Measurements from ENCODE around the gene CGB3. TPM values are rescaled to one million over a fixed set of nuclear protein-coding genes. Genes with fewer than 3 reads are reported as not detected.

The CGB3 gene
- total RNA-seq, 4 donors from 2014 or later = not detected

Small RNAs within 50 kb of the gene (small RNA-seq; reads per million reads assigned to genes)
- not detected for gene MIR6798

Other genes starting within 250 kb of the CGB3 start
- gene BCAT2, start 213.3 kb downstream of the CGB3 start, total RNA-seq = 100 to 1,000 TPM in 1 of 4 donors, 10 to 100 TPM in 3; 75.8 to 108 (median 88.3) TPM
- 10 to 100 TPM; 20.1 to 34.5 (median 26.3) TPM for gene HSD17B14, start 187.8 kb downstream of the CGB3 start, total RNA-seq
- 100 to 1,000 TPM; 211 to 444 (median 282) TPM for gene PLEKHA4, start 155.7 kb downstream of the CGB3 start, total RNA-seq
- 100 to 1,000 TPM in 2 of 4 donors, 10 to 100 TPM in 2; 81.0 to 171 (median 101) TPM for gene PPP1R15A, start 151.9 kb downstream of the CGB3 start, total RNA-seq
- 1 to 10 TPM in 1 of 4 donors, under 1 TPM in 2, not detected in 1; 0.22 to 2.5 (median 0.60) TPM for gene TULP2, start 125.6 kb downstream of the CGB3 start, total RNA-seq
- gene NUCB1, start 124.0 kb downstream of the CGB3 start, total RNA-seq = 100 to 1,000 TPM; 220 to 352 (median 287) TPM
- gene DHDH, start 90.6 kb downstream of the CGB3 start, total RNA-seq = 1 to 10 TPM in 1 of 4 donors, not detected in 3; 1.2 TPM
- 10 to 100 TPM; 31.4 to 61.2 (median 38.4) TPM for gene BAX, start 69.5 kb downstream of the CGB3 start, total RNA-seq
- 1,000 to 10,000 TPM; 5,480 to 8,362 (median 5,857) TPM for gene FTL, start 59.0 kb downstream of the CGB3 start, total RNA-seq
- 10 to 100 TPM; 28.8 to 42.0 (median 31.0) TPM for gene GYS1, start 31.0 kb downstream of the CGB3 start, total RNA-seq
- 100 to 1,000 TPM in 1 of 4 donors, 10 to 100 TPM in 3; 69.2 to 120 (median 78.5) TPM for gene RUVBL2, start 30.4 kb downstream of the CGB3 start, total RNA-seq
- gene LHB, start 7.2 kb downstream of the CGB3 start, total RNA-seq = 1 to 10 TPM in 1 of 4 donors, not detected in 3; 2.6 TPM
- gene CGB2, start 7.6 kb upstream of the CGB3 start, total RNA-seq = not detected
- not detected for gene CGB1, start 12.6 kb upstream of the CGB3 start, total RNA-seq
- not detected for gene CGB5, start 19.5 kb upstream of the CGB3 start, total RNA-seq
- not detected for gene CGB8, start 24.8 kb upstream of the CGB3 start, total RNA-seq
- gene CGB7, start 33.4 kb upstream of the CGB3 start, total RNA-seq = not detected
- gene NTF4, start 40.5 kb upstream of the CGB3 start, total RNA-seq = not detected
- not detected for gene KCNA7, start 48.4 kb upstream of the CGB3 start, total RNA-seq
- 100 to 1,000 TPM; 286 to 444 (median 400) TPM for gene SNRNP70, start 61.1 kb upstream of the CGB3 start, total RNA-seq
- 10 to 100 TPM; 15.7 to 24.9 (median 19.6) TPM for gene LIN7B, start 90.0 kb upstream of the CGB3 start, total RNA-seq
- 1 to 10 TPM in 3 of 4 donors, not detected in 1; 1.0 to 7.8 (median 5.0) TPM for gene C19orf73, start 94.8 kb upstream of the CGB3 start, total RNA-seq
- gene PPFIA3, start 95.2 kb upstream of the CGB3 start, total RNA-seq = 1 to 10 TPM; 1.8 to 6.7 (median 3.5) TPM
- 1 to 10 TPM in 3 of 4 donors, under 1 TPM in 1; 0.60 to 4.3 (median 2.6) TPM for gene HRC, start 131.1 kb upstream of the CGB3 start, total RNA-seq
- gene TRPM4, start 133.5 kb upstream of the CGB3 start, total RNA-seq = 10 to 100 TPM; 12.6 to 22.4 (median 16.7) TPM

All from tibial nerve (tissue), 4 donors.